GM06990 (cell line): ENCODE measurements around the gene DLG2.

Experiments
- DNase-seq: peaks from one replicate; pipeline ENCODE4 v3.0.0-alpha.2; 2011; ENCODE audit not compliant: insufficient read length; ENCODE audit errors: extremely low read depth
- H3K27me3 ChIP-seq: replicated peaks from 2 replicates; pipeline ENCODE4 v1.6.0; 2011; ENCODE audit warnings: low read length; ENCODE audit not compliant: control insufficient read depth, insufficient read depth
- H3K36me3 ChIP-seq: 2 replicates; pipeline ENCODE4 v1.5.1; 2011; ENCODE audit warnings: low read length; ENCODE audit not compliant: control insufficient read depth, insufficient read depth
- H3K4me3 ChIP-seq: replicated peaks from 2 replicates; pipeline ENCODE4 v1.5.1; 2011; ENCODE audit warnings: low read depth, mild to moderate bottlenecking, control low read depth, low read length
- TF ChIP-seq, protein P1 (sequence below): IDR thresholded peaks from 2 replicates; pipeline ENCODE4 v1.5.1; 2011; ENCODE audit warnings: low read length, control low read depth, mild to moderate bottlenecking, inconsistent platforms; ENCODE audit not compliant: insufficient read depth, poor library complexity, severe bottlenecking

The DLG2 gene

DNA sequence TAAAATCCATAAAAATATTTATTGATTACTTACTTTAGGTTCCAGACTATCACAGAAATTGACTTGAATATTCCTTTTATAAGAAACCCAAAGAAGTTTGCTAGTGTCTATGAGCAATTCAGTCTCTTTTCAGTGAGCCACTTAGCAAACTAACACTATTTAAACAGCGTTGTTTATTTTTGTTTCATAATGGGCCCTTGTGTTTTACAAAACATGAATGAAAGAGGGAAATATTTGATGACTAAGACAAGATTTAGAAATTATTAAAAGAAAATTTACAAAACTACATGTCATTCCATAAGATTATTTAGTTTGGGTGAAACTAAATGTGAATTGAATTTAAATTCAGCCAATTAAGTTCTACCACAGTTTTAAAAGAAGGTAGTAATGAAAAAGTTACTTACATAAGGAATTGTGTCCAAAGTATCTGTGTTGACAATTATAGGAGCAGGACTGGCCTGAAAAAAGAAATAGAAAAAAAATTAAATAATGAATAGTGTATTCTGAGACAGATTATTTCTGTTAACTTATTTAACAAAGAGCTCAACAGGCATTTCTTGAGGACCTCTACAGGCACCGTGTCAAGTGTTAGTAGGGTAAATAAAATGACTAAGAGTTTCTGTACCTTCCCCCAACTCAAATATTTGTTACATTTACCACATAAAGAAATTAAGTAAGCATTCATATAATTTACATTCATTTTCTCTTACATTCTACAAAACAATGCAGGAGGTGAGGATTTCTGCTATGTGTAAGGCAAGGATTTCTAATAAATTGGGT is 1376.1 kb downstream of the DLG2 start:
- TF ChIP-seq, protein P1, sequence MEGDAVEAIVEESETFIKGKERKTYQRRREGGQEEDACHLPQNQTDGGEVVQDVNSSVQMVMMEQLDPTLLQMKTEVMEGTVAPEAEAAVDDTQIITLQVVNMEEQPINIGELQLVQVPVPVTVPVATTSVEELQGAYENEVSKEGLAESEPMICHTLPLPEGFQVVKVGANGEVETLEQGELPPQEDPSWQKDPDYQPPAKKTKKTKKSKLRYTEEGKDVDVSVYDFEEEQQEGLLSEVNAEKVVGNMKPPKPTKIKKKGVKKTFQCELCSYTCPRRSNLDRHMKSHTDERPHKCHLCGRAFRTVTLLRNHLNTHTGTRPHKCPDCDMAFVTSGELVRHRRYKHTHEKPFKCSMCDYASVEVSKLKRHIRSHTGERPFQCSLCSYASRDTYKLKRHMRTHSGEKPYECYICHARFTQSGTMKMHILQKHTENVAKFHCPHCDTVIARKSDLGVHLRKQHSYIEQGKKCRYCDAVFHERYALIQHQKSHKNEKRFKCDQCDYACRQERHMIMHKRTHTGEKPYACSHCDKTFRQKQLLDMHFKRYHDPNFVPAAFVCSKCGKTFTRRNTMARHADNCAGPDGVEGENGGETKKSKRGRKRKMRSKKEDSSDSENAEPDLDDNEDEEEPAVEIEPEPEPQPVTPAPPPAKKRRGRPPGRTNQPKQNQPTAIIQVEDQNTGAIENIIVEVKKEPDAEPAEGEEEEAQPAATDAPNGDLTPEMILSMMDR: no peak
- Histone ChIP-seq H3K36me3 (no peaks in the 10 kb centered on the region), H3K4me3 (no peak overlapping the region), H3K27me3 (no peaks in the 10 kb centered on the region)
- no peak for DNase-seq

DNA sequence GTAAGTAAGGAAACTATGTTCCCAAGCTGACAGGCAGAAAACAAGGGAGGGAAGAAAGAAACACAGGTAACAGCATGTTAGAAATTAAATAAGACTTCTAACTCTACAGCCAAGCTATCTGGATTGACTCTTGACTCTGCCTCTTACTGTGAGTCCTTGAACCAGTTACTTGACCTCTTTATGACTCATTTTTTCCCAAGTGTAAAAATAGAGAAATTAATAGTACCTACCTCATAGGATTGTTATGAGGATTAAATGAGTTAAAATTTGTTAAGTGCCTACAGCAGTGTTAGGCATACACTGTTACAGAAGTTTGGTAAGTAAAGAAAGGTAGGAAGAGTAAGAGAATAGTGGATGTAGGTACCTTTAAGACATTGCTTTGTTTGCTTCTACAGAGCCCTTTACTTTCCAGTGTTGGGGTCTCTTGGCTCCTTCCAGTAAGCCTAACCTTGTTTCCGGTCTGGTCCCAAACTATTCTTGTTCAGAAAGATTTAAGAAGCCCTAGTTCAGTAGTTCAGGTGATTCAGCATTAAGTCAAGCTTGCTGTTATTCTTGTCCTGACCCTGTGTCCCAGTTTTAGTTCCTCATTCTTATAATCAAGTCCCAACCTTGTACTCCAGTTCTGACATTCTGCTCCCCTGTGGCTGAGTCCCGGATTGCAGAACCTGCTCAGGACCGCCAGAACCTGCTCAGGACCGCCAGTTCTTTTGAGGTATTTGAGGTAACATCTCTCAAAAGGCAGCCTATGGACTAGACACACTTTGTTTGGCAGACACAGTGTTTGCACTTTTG is 1377.6 kb downstream of the DLG2 start:
- TF ChIP-seq, protein P1: no peak
- no peak overlapping the region for H3K4me3 ChIP-seq
- no peaks in the 10 kb centered on the region for H3K27me3 ChIP-seq
- H3K36me3 ChIP-seq: no peaks in the 10 kb centered on the region
- peak; percentile 22 for DNase-seq

DNA sequence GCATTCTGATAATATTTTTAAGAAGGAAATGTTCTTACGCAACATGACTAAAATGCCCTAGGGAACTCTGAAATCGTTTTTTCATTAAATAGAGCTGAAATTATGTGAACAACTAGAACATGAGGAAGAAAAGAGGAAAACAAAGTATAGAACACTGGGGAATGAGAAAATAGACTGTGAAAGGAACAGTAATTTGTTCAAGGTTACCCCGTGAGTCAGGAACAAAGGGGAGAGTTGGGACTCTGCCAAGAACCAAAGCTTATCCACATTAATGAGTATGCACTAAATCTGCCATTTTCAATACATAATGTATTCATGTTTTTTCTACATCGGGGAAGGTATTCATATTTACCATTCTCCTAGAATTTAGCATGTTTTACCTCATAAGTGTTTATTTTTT is 1379.2 kb downstream of the DLG2 start:
- H3K27me3 ChIP-seq: no peaks in the 10 kb centered on the region
- no peak overlapping the region for H3K4me3 ChIP-seq
- no peak for DNase-seq
- TF ChIP-seq, protein P1: no peak
- no peaks in the 10 kb centered on the region for H3K36me3 ChIP-seq

DNA sequence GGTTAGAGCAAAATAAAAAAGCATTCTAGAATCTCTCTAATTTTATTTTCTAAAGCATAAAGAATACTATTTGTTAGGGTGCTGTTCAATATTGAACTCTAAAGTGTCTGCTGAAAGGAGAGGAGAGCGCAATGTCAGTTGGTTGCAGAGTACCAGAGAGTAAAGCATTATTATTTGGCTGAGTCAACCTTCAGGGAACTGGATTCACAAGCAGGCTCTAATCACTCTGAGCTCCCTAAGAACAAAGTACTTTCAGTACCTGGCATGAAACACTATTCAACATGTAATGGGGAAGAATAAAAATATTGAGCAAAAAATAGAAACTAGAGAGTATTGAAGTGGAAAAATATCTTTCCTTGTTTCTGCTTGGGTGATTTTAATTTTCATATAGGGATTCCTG is 1380.0 kb downstream of the DLG2 start:
- TF ChIP-seq, protein P1: no peak
- H3K4me3 ChIP-seq: no peak overlapping the region
- DNase-seq: no peak
- H3K27me3 ChIP-seq: no peaks in the 10 kb centered on the region
- H3K36me3 ChIP-seq: no peaks in the 10 kb centered on the region

DNA sequence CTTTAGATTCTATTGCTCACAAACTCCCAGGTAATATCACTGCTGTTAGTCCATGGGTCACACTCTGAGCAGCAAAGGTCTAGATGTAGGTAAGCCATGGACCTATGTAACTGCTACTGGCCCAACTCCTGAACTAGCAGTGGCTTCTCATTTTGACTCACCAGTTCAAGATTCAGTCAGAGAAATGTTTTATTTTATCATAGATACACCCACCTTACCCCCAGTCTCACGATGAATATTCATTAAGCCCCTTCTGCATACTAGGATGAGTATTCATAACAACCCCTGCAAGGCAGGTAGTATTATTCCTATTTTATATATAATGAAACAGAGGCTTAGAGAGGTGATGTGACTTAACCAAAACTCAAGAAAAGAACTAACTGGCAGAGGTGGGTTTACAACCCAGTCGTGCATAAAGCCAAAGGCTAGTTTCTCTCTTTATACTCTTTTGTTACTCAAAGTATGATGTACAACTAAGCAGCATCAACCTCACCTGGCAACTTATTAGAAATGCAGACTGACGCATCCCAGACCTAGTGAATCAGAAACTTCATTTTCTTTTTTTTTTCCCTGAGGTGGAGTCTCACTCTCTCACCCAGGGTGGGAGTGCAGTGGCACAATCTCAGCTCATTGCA is 1383.4 kb downstream of the DLG2 start:
- H3K36me3 ChIP-seq: no peaks in the 10 kb centered on the region
- peak; percentile 30 for DNase-seq
- no peak overlapping the region for H3K4me3 ChIP-seq
- H3K27me3 ChIP-seq: no peaks in the 10 kb centered on the region
- TF ChIP-seq, protein P1: no peak
